H1 (cell line): Measurements from ENCODE around the gene MRPL40. TPM values are rescaled to one million over a fixed set of nuclear protein-coding genes. Genes with fewer than 3 reads are reported as not detected.

Experiments used
- CTCF ChIA-PET: fragments of 300-600 bp; sonication (Branson Sonifier 250); formaldehyde crosslinking; loops from one replicate; lab custom pipeline; 2021; ENCODE audit not compliant: partially characterized antibody; lab: Charles Lee
- POLR2A ChIA-PET: fragments of 300-600 bp; sonication (Branson Sonifier 250); formaldehyde crosslinking; loops from one replicate; lab custom pipeline; 2021; ENCODE audit warnings: inconsistent platforms; ENCODE audit not compliant: partially characterized antibody; lab: Charles Lee
- DNase-seq, 2 experiments: peaks; one replicate each; pipeline versions ENCODE4 v3.0.0 to v3.0.0-alpha.2; 2010 to 2022; ENCODE audit warnings: low spot score in 2 of 2, low read depth in 1 of 2, mixed read lengths in 1 of 2
- FAIRE-seq: peaks from 2 replicates; lab custom pipeline; 2011; peaks lifted over from hg19 to GRCh38; lab: Jason Lieb, UNC
- H2AFZ ChIP-seq: 2 replicates; pipeline ENCODE4 v1.8.1; 2012; ENCODE audit warnings: low read length, inconsistent platforms
- H2AK5ac ChIP-seq: 2 replicates; pipeline ENCODE4 v1.6.1; 2013; ENCODE audit warnings: low read depth, low read length
- H2BK120ac ChIP-seq: replicated peaks from 2 replicates; pipeline ENCODE3; 2013; ENCODE audit warnings: low read depth, low read length, inconsistent platforms
- H2BK12ac ChIP-seq: 2 replicates; pipeline ENCODE4 v1.6.1; 2013; ENCODE audit warnings: low read depth, low read length
- H2BK15ac ChIP-seq: 2 replicates; pipeline ENCODE4 v1.6.1; 2013; ENCODE audit warnings: low read length
- H2BK20ac ChIP-seq: 2 replicates; pipeline ENCODE4 v1.6.1; 2013; ENCODE audit warnings: low read length
- H2BK5ac ChIP-seq: 2 replicates; pipeline ENCODE4 v1.6.1; 2013; ENCODE audit warnings: low read depth, low read length
- H3K14ac ChIP-seq: 2 replicates; pipeline ENCODE4 v1.6.1; 2013; ENCODE audit warnings: inconsistent platforms; ENCODE audit not compliant: insufficient read length
- H3K18ac ChIP-seq: 2 replicates; pipeline ENCODE4 v1.6.1; 2013; ENCODE audit warnings: low read length; ENCODE audit errors: extremely low read depth
- H3K23ac ChIP-seq: 2 replicates; pipeline ENCODE4 v1.6.1; 2013; ENCODE audit warnings: inconsistent platforms; ENCODE audit not compliant: insufficient read length
- H3K23me2 ChIP-seq: 2 replicates; pipeline ENCODE4 v1.6.1; 2013; ENCODE audit warnings: low read depth, low read length
- H3K27ac ChIP-seq: 2 replicates; pipeline ENCODE4 v1.6.1; 2011; ENCODE audit warnings: low read depth, low read length, inconsistent platforms
- H3K27me3 ChIP-seq, 4 experiments: replicated peaks in 1 of 4; 1 replicate in 1 of 4; 2 replicates in 3 of 4; pipeline versions ENCODE4 v1.6.1 to v1.8.1; 2011 to 2013; ENCODE audit warnings: low read length in 3 of 4, mild to moderate bottlenecking in 3 of 4, inconsistent platforms in 2 of 4, mixed read lengths in 2 of 4, moderate library complexity in 1 of 4; ENCODE audit not compliant: control insufficient read depth in 3 of 4, insufficient read depth in 3 of 4; ENCODE audit errors: extremely low read depth in 1 of 4
- H3K36me3 ChIP-seq, 4 experiments: 2 replicates each; pipeline versions ENCODE4 v1.6.1 to v1.8.1; 2011 to 2013; ENCODE audit warnings: mild to moderate bottlenecking in 4 of 4, low read length in 3 of 4, moderate library complexity in 2 of 4, control low read depth in 1 of 4, inconsistent platforms in 1 of 4; ENCODE audit not compliant: insufficient read depth in 4 of 4, control insufficient read depth in 2 of 4
- H3K4ac ChIP-seq: replicated peaks from 2 replicates; pipeline ENCODE3; 2013; ENCODE audit warnings: low read length, low read depth, mixed read lengths, inconsistent platforms; ENCODE audit not compliant: insufficient read length
- H3K4me1 ChIP-seq, 4 experiments: replicated peaks in 1 of 4; 1 replicate in 1 of 4; 2 replicates in 3 of 4; pipeline versions ENCODE4 v1.6.1 to v1.8.1; 2011 to 2013; ENCODE audit warnings: low read length in 3 of 4, inconsistent platforms in 2 of 4, mixed read lengths in 1 of 4; ENCODE audit not compliant: insufficient read depth in 4 of 4, control insufficient read depth in 3 of 4
- H3K4me2 ChIP-seq, 2 experiments: 2 replicates each; pipeline versions ENCODE4 v1.6.1 to v1.8.1; 2011 to 2013; ENCODE audit warnings: low read depth in 2 of 2, low read length in 2 of 2, control low read depth in 1 of 2, inconsistent platforms in 1 of 2, mild to moderate bottlenecking in 1 of 2; ENCODE audit not compliant: insufficient read depth in 1 of 2
- H3K4me3 ChIP-seq, 4 experiments: fragments of 200-600, 300-600 bp in 1 of 4; sonication (generic), shearing (Covaris generic), sonication (Bioruptor Twin) in 1 of 4; 2 replicates each; pipeline versions ENCODE4 v1.5.1 to v1.8.1; 2011 to 2016; ENCODE audit warnings: low read length in 4 of 4, low read depth in 3 of 4, control low read depth in 2 of 4, inconsistent platforms in 2 of 4, mild to moderate bottlenecking in 2 of 4, mixed read lengths in 1 of 4, moderate library complexity in 1 of 4; ENCODE audit not compliant: insufficient read depth in 2 of 4; ENCODE audit errors: extremely low read depth in 1 of 4
- H3K56ac ChIP-seq: replicated peaks from 2 replicates; pipeline ENCODE3; 2013; ENCODE audit warnings: low read depth, mild to moderate bottlenecking, mixed read lengths, low read length, inconsistent platforms; ENCODE audit not compliant: insufficient read length
- H3K79me1 ChIP-seq: 2 replicates; pipeline ENCODE4 v1.6.1; 2013; ENCODE audit warnings: low read depth, low read length, control low read depth
- H3K79me2 ChIP-seq, 2 experiments: 2 replicates each; pipeline versions ENCODE4 v1.6.1 to v1.8.1; 2012 to 2013; ENCODE audit warnings: low read length in 2 of 2, mild to moderate bottlenecking in 2 of 2, inconsistent platforms in 1 of 2; ENCODE audit not compliant: insufficient read depth in 2 of 2, control insufficient read depth in 1 of 2
- H3K9ac ChIP-seq, 4 experiments: replicated peaks in 1 of 4; 1 replicate in 1 of 4; 2 replicates in 3 of 4; pipeline versions ENCODE4 v1.6.1 to v1.8.1; 2011 to 2013; ENCODE audit warnings: low read depth in 3 of 4, low read length in 3 of 4, control low read depth in 2 of 4, mild to moderate bottlenecking in 2 of 4, moderate library complexity in 2 of 4, inconsistent platforms in 1 of 4; ENCODE audit errors: extremely low read depth in 1 of 4
- H3K9me3 ChIP-seq, 2 experiments: 2 replicates each; pipeline versions ENCODE4 v1.6.1 to v1.8.1; 2012 to 2013; ENCODE audit warnings: mild to moderate bottlenecking in 2 of 2, moderate library complexity in 2 of 2, control low read depth in 1 of 2, inconsistent platforms in 1 of 2, low read depth in 1 of 2, low read length in 1 of 2, mixed read lengths in 1 of 2; ENCODE audit not compliant: insufficient read depth in 2 of 2
- H4K20me1 ChIP-seq, 2 experiments: replicated peaks in 1 of 2; 2 replicates each; pipeline versions ENCODE3 to v1.8.1; 2011 to 2013; ENCODE audit warnings: inconsistent platforms in 2 of 2, low read length in 2 of 2, mild to moderate bottlenecking in 1 of 2; ENCODE audit not compliant: insufficient read depth in 2 of 2, control insufficient read depth in 1 of 2
- H4K5ac ChIP-seq: 2 replicates; pipeline ENCODE4 v1.6.1; 2013; ENCODE audit warnings: low read length, low read depth, mixed read lengths, inconsistent platforms; ENCODE audit not compliant: insufficient read length
- H4K8ac ChIP-seq: 2 replicates; pipeline ENCODE4 v1.8.0; 2013; ENCODE audit warnings: mild to moderate bottlenecking, moderate library complexity, low read length, inconsistent platforms; ENCODE audit not compliant: insufficient read depth; ENCODE audit errors: extremely low read depth
- H4K91ac ChIP-seq: replicated peaks from 2 replicates; pipeline ENCODE3; 2013; ENCODE audit warnings: low read length, mixed read lengths, inconsistent platforms; ENCODE audit not compliant: insufficient read length
- BACH1 ChIP-seq: IDR thresholded peaks from 2 replicates; pipeline ENCODE4 v1.6.1; 2012; ENCODE audit warnings: low read length, improper control_type of control experiment
- EGR1 ChIP-seq: IDR thresholded peaks from 2 replicates; pipeline ENCODE4 v1.6.1; 2011; ENCODE audit warnings: low read depth, low read length, borderline replicate concordance
- POLR2AphosphoS5 ChIP-seq: IDR thresholded peaks from 2 replicates; pipeline ENCODE4 v1.6.1; 2011; ENCODE audit warnings: low read depth, low read length
- WGBS, 2 experiments: shearing (Covaris generic) in 1 of 2; methylation state at CpG; one replicate each; pipeline versions ENCODE4 v1.1.6 to v1.1.7; 2013 to 2015; ENCODE audit warnings: low lambda C conversion rate in 2 of 2, mixed read lengths in 2 of 2, inconsistent platforms in 1 of 2, low coverage in 1 of 2, missing lambda C conversion rate in 1 of 2; ENCODE audit not compliant: insufficient replicate concordance in 2 of 2, insufficient coverage in 1 of 2, insufficient read length in 1 of 2; ENCODE audit errors: extremely low coverage in 1 of 2, missing lambda C conversion rate in 1 of 2; 5-methylcytosine and 5-hydroxymethylcytosine counted together
- polyA plus RNA-seq, 7 experiments: library from polyadenylated mRNA; depleted of rRNA in 3 of 7; stranded (reverse) in 5 of 7; unstranded in 2 of 7; fragments of >200 nt in 5 of 7; fragments of 200-250 nt in 2 of 7; gene quantifications; 1 replicate in 5 of 7; 2 replicates in 1 of 7; 4 replicates in 1 of 7; pipeline versions ENCODE4 v1.2.1 to v1.2.3, GENCODE V29; 2011 to 2013; ENCODE audit warnings: missing spikeins in 2 of 7, mixed read lengths in 2 of 7
- total RNA-seq: library from RNA; stranded (reverse); fragmentation: NEBNext Ultra II Directional; extraction: Animal tissue kit (Norgen Biotek cat#: 25700); gene quantifications from 2 replicates; pipeline ENCODE4 v1.2.1, GENCODE V29; 2021

The MRPL40 gene
- total and polyA plus RNA-seq, 2 of the 8 experiments (the other 6 are each of a cell fraction or from before 2014, with no cell fraction given) = 12.4 to 14.5 TPM

- no peaks in the 10 kb centered on the region for H3K9me3 ChIP-seq
- H3K23me2 ChIP-seq = peaks cover 7% of the 10 kb centered on the region; the same call in 1 of the 2 replicates
- H2BK12ac ChIP-seq = peak overlapping the region; percentile 82; the same call in 1 of the 2 replicates
- peaks cover 7% of the 10 kb centered on the region; the same call in 1 of the 2 replicates for H3K79me1 ChIP-seq
- H3K4me1 ChIP-seq = peaks cover 0 to 8% (median 3%) of the 10 kb centered on the region in 4 experiments; a peak in 2 of 7 replicates
- peak overlapping the region; percentile 85 to 99 for H3K4me2 ChIP-seq
- peak overlapping the region; percentile 76 for H2BK120ac ChIP-seq
- DNase-seq = no peak
- peaks cover 3 to 32% of the 10 kb centered on the region in 2 experiments; a peak in 3 of 4 replicates for H3K79me2 ChIP-seq
- no peak overlapping the region for H2BK20ac ChIP-seq
- peaks cover 18 to 32% of the 10 kb centered on the region in 2 experiments for H4K20me1 ChIP-seq
- no peaks in the 10 kb centered on the region; a peak in 2 of 7 replicates for H3K27me3 ChIP-seq
- H3K18ac ChIP-seq = peak overlapping the region; percentile 76; the same call in 1 of the 2 replicates
- CTCF ChIA-PET = interaction anchor here (0.6 to 1.8 kb wide), 2 partner anchors 36 to 182 kb away, joined by 3 to 4 read pairs; no protein-coding TSS in a partner anchor
- peak overlapping the region; percentile 99 for H3K14ac ChIP-seq
- peak overlapping the region; percentile 27 for H4K5ac ChIP-seq
- 29% methylated on average over 14 of the region's 14 CpGs; no CpG with 5 or more reads in 1 of the 2 experiments for WGBS, 2 experiments
- peak overlapping the region; percentile 91; the same call in 1 of the 2 replicates for H4K8ac ChIP-seq
- peak overlapping the region; percentile 30 to 97 (median 79) for H3K9ac ChIP-seq
- H3K23ac ChIP-seq = no peak overlapping the region
- peak overlapping the region; percentile 20; the same call in 1 of the 2 replicates for H2AK5ac ChIP-seq
- H4K91ac ChIP-seq = peak overlapping the region; percentile 63
- POLR2A ChIA-PET = interaction anchor here (1.0 to 6.7 kb wide), 11 partner anchors 8 to 326 kb away, joined by 3 to 127 read pairs (median 5); partner anchors contain the start of genes CDC45, DGCR2, HIRA and MRPL40
- H3K56ac ChIP-seq = peak overlapping the region; percentile 60
- H2BK15ac ChIP-seq = peak overlapping the region; percentile 32
- peak overlapping the region; percentile 98 for H2AFZ ChIP-seq
- peak overlapping the region; percentile 75 for H3K27ac ChIP-seq
- peak overlapping the region; percentile 96 for H3K4ac ChIP-seq
- peak overlapping the region; percentile 46 for H2BK5ac ChIP-seq
- H3K36me3 ChIP-seq = peaks cover 6 to 20% (median 14%) of the 10 kb centered on the region in 4 experiments; a peak in 7 of 8 replicates
- no peak for FAIRE-seq
- peak overlapping the region; percentile 76 to 96 (median 92) for H3K4me3 ChIP-seq
- no peak for TF ChIP-seq EGR1
- no peak for TF ChIP-seq BACH1
- TF ChIP-seq POLR2AphosphoS5 = 0 out of 2 replicates have a peak, but pooled peaks have one; percentile 64
Observed at GRCh38 chr22:19448076-19448607, 15.8 kb downstream of the MRPL40 start.
